SK-N-DZ (cell line): ENCODE data around the gene TRIM24.

Experiments
- DNase-seq: peaks from one replicate; pipeline ENCODE4 v3.0.0-alpha.2; 2015; ENCODE audit warnings: low spot score

Gene TRIM24

DNA sequence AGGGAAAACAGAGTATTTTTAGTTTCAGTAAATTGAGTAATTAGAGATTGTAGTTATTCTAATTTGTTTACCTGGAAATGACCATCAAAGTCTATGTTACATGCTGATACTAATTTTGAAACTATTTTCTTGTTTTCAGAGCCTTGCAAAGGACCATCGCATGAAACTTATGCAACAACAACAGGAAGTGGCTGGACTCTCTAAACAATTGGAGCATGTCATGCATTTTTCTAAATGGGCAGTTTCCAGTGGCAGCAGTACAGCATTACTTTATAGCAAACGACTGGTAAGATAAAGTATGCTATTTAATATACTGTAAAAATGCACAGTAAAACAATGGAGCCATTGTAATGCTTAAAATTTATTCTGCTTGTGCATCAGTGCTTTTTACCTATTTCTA is 78.5 kb downstream of the TRIM24 start:
- no peak for DNase-seq

DNA sequence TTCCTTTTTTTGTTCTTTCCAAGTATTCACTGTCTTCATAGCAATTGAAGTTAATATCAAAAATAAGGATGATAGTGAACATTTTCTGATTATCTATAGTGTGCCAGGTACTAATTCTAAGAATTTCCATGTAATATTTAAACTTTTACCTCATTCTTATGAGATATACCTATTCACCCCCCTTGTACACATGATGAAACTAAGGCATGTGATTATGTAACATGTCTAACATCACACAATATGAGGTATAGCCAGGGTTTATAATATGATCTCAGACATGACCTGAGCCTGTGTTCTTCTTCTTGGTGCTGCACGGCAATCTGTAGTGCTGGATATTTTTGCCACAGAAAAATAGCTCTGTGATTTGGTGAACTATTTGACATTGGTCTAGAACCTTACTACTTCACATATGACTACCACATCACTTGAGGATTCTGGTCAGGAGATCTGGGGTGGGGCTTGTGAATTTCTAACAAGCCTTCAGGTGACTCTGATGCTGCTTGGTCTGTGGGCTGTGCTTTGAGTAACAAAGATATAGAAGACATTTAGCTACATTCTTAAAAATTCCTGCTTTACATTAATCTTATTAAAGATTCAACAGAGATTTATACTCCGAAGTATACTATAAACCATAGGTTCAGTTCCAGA is 79.1 kb downstream of the TRIM24 start:
- no peak for DNase-seq

DNA sequence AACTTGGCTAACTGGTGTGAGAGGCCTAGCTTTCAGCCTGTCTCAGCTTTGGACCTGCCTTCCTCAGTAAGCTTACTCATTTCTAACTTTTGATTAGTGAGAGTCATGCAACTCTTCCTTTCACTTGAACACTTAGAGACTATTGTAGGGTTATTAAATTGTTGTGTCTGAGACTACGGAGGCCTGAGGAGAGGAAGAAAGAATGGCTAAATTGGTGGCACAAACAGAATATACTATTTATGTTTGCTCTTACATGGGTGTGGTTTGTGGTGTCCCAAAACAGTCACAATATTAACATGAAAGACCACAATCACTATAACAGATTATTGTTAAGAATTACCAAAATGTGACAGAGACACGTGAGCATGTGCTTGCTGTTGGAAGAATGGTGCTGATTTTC is 82.1 kb downstream of the TRIM24 start:
- DNase-seq: no peak

DNA sequence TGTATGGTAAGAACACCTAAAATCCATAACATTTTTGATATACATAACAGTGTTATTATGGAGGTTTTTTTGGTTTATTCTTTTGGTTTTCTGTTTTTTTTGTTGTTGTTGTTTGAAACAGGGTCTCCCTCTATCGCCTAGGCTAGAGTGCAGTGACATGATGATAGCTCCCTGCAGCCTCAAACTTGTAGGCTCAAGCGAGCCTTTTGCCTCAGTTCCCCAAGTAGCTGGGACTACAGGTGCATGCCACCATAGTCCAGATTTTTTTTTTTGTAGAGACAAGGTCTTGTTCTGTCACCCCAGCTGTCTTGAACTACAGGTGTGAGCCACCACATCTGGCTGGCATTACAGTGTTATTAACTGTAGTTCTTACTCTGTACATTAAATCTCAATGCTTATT is 83.7 kb downstream of the TRIM24 start:
- no peak for DNase-seq

DNA sequence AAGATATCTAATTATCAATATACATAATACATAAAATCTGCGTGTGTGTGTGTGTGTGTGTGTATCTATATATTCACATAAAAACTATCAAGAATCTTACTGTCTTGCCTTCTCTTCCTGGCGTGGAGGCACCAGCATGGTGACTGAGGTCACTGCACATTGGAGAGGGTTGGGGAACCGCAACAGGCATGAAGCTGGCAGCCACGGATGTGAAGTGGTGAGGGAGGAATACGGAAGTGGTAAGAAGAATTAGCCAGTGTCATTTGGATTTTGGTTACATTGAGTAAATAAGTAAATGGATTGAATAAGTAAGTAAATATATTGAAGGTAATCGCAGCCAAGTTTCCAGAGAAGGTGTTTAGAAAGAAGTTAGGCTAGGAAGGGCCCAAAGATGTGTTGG is 85.1 kb downstream of the TRIM24 start:
- DNase-seq: no peak

DNA sequence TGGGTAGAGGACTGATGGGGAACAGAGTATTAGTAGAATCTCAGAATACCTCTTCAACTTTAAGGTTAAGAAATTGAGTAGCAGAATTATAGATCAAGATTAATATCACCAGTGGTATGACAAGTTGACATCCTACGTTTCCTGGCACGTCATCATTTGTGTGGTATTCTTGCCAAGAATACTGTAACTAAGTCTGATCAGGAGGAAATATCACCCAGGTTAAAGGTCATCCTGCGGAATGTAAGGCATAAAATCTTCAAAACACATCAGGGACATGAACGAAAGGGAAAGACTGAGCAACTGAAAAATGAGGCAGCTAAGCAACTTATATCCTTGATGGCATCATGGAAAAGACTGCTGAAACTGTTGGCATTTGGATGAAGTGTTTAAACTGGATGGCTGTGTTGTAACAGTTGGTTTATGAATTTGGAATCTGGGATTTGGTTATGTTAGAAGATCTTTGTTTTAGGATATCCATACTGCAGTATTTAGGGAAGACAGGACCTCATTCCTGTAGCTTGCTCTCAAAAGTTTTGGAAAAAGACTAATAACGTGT is 86.1 kb downstream of the TRIM24 start:
- DNase-seq: no peak

- DNase-seq: no peak
Observed at GRCh38 chr7:138546829-138547228, 86.8 kb downstream of the TRIM24 start.

GRCh38 chr7:138549082-138549481 is 89.0 kb downstream of the TRIM24 start:
- no peak for DNase-seq

DNA sequence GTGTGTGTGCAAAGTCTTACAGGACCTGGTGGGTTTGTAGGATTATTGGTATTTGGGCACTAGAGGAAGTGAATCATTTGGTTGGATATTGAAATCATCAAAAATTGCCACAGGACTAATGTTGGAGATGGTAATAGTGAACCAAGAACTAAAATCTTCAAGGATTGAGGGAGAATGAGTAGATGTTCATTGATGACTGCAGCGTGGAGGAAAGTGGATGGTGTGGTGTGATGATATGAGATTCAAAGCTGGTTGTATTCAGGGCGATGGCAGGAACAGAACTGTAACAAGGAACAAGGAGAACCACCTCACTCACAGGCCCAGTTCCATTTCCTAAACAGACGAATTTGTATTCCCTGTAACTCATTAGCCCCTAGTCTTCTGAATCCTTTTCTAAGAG is 90.3 kb downstream of the TRIM24 start:
- no peak for DNase-seq

- no peak for DNase-seq
Observed at GRCh38 chr7:138551102-138551501, 91.0 kb downstream of the TRIM24 start.

DNA sequence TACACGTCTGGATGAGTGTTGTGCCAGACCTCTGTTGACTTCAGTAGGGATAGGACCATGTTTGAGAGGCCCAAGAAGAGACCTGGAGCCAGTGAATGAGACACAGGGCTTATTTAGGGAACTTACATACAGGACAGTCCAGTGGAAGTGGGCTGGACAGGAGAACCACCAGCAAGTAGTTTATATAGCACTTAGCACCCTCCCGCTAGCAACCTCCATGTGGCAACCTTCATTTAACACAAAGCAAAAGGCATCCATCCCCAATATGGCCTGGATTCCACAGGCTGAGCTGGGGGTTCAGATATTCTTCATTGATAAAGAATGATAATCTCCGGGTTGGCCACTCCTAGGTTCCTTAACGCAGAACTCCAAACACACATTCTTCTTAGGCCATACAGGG is 93.7 kb downstream of the TRIM24 start:
- DNase-seq: no peak

- DNase-seq: no peak
Observed at GRCh38 chr7:138554674-138555073, 94.6 kb downstream of the TRIM24 start.

- no peak for DNase-seq
Observed at GRCh38 chr7:138555684-138556083, 95.6 kb downstream of the TRIM24 start.

DNA sequence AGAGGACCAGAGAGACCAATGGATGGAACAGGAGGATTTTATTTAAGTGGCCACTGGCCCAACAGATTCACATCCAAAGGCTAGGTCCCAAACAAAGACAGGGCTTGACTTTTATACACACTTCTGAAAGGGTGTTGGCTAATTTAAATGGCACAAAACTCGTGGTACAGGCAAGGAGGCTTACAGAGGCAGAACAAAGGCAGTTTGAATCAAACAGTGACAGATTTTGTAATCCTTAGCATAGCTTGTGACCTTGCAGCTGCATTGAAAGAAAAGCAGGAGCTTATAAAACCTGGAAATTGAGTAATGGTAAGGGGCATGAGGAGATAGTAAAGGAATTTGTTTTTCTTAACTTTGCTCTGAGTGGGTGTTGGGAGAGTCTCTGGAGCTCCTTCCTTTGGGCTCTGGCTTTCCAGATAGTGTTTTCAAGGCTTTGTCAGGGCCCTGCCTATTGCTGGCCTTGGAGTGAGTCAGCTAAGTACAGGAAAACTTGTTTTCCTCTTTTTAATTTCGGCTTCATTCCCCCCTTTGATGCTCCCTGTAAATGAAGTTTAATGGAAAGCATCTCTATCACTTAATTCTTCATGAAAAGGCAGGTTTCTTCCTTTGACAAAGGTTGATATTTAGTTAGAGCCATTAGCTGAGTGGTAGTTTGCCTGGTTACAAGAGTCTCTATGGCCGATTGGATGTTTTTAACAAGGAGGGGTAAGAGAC is 96.9 kb downstream of the TRIM24 start:
- no peak for DNase-seq

- DNase-seq: no peak
Observed at GRCh38 chr7:138559448-138559847, 99.4 kb downstream of the TRIM24 start.

DNA sequence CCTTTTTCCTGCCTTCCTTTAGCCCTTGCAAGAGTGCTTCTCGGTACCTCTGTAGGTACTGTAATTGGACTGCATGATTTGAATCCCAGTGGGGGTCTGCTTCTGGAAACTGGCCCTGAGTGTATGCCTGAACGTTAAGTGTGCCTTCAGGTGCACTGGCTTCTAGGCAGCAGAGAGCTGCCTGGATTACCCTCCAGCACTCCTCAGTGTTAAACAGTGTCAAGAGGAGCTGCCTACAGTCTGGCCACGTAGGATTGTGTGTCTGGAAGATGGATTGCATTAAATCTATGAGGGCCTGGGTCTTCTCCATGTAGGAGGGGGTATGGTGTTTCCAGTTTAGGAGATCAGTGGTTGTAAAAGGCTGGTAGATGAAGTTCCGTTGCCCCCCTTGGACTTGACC is 103.7 kb downstream of the TRIM24 start:
- no peak for DNase-seq

DNA sequence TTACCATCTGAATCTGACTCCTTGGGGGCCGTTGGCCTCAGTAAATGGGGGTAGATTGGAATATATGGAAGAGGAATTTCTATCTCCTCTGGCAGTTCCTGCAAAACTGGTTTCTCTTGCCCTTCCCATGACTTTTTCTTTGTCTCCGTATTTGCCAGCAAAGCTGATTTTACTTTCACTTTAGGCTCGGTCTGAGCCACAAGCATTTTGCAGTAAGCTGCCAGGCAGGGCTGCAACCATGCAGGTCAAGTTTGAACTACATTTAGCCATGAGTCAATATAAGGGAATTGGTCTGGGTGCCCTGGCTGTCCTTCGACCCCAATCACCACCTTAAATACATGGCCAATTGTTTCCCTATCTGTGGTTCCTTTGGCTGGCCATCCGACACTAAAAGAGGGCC is 104.3 kb downstream of the TRIM24 start:
- no peak for DNase-seq

DNA sequence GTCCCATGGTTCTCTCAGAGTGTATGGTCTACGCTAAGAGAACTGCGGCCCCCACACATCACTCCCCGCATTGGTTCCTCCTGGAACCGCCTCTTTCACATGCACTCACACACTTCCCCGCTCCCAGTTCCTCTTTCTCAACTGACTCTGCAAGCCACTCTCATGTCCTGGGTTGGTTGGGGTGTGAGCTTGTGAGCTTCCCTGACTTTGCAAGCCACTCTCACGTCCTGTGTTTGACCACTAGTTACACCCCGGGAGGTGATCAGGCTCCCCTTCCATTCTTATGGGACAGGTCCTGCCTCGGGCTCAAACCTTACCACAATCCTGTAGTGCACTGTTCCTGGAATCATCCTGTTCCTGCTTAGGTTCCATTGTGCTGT is 105.0 kb downstream of the TRIM24 start:
- DNase-seq: no peak

GRCh38 chr7:138565451-138566114 is 105.5 kb downstream of the TRIM24 start:
- no peak for DNase-seq

GRCh38 chr7:138568655-138569054 is 108.6 kb downstream of the TRIM24 start:
- no peak for DNase-seq

GRCh38 chr7:138569418-138569817 is 109.4 kb downstream of the TRIM24 start:
- no peak for DNase-seq

- DNase-seq: no peak
Observed at GRCh38 chr7:138570715-138571114, 110.7 kb downstream of the TRIM24 start.

DNA sequence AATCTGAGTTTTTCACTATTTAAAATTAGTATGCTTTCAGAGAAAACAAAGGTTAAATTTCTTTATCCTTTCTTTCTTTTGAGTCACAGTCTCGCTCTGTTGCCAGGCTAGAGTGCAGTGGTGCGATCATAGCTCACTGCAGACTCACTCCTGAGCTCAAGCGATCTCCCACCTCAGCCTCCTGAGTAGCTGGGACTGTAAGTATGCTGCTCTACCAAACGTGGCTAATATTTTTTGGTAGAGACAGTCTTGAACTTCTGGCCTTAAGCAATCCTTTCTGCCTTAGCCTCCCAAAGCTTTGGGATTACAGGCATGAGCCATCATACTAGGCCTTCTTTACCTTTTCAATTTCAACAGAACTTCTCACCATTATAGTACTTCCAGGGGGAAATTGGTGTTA is 113.7 kb downstream of the TRIM24 start:
- DNase-seq: no peak
